Esophagus muscularis mucosa (tissue), 4 donors: ENCODE measurements around the gene CRISPLD2. TPM values are rescaled to one million over a fixed set of nuclear protein-coding genes. Genes with fewer than 3 reads are reported as not detected.

Experiments
- DNase-seq: peaks from one replicate; pipeline ENCODE4 v3.0.0-alpha.2; 2017; ENCODE audit errors: extremely low spot score
- H3K27ac ChIP-seq, 4 donors: fragments of 200-600 bp; sonication (generic); replicated peaks in 1 of 4; 1 replicate in 3 of 4; 2 replicates in 1 of 4; pipeline ENCODE4 v1.5.1; 2016 to 2019; ENCODE audit warnings: mild to moderate bottlenecking in 1 of 4
- H3K27me3 ChIP-seq, 4 donors: fragments of 200-600 bp; sonication (generic); one replicate each; pipeline versions ENCODE4 v1.5.1 to v1.6.0; 2016 to 2019
- H3K36me3 ChIP-seq, 4 donors: fragments of 200-600 bp; sonication (generic); one replicate each; pipeline ENCODE4 v1.5.1; 2016 to 2019
- H3K4me1 ChIP-seq, 4 donors: fragments of 200-600 bp; sonication (generic); one replicate each; pipeline ENCODE4 v1.5.1; 2016 to 2019
- H3K4me3 ChIP-seq, 4 donors: fragments of 200-600 bp; sonication (generic); 1 replicate in 2 of 4; 2 replicates in 2 of 4; pipeline ENCODE4 v1.5.1; 2016 to 2019; ENCODE audit warnings: mild to moderate bottlenecking in 4 of 4, moderate library complexity in 1 of 4
- H3K9me3 ChIP-seq, 4 donors: fragments of 200-600 bp; sonication (generic); 1 replicate in 3 of 4; 2 replicates in 1 of 4; pipeline ENCODE4 v1.5.1; 2016 to 2019
- EP300 ChIP-seq: sonication (generic); formaldehyde crosslinking; IDR thresholded peaks from one replicate; pipeline ENCODE4 v1.6.1; 2017; ENCODE audit warnings: antibody characterized with exemption
- POLR2A ChIP-seq: fragments of 450-650 bp; IDR thresholded peaks from one replicate; pipeline ENCODE4 v1.6.1; 2017; ENCODE audit warnings: antibody characterized with exemption, moderate library complexity, mild to moderate bottlenecking, low read depth
- POLR2AphosphoS5 ChIP-seq, 2 donors: sonication (generic); formaldehyde crosslinking; IDR thresholded peaks; one replicate each; pipeline ENCODE4 v1.6.1; 2017; ENCODE audit warnings: antibody characterized with exemption in 2 of 2
- WGBS: methylation state at CpG from one replicate; pipeline ENCODE4 v1.1.5; 2018; 5-methylcytosine and 5-hydroxymethylcytosine counted together
- intact Hi-C: fragments of 100-400 bp; cut with DNase I; formaldehyde crosslinking; loops from one replicate; pipeline ENCODE4 v1.15.1; 2023
- total RNA-seq, 4 donors: library from RNA; depleted of rRNA; stranded (reverse); fragments of >200 nt; gene quantifications; one replicate each; pipeline versions ENCODE4 v1.1.0 to v1.2.1, GENCODE V29; 2016
- TF ChIP-seq, protein P1 (sequence below), 3 experiments: fragments of 200-600 bp in 2 of 3; fragments of 450-650 bp in 1 of 3; sonication (generic) in 2 of 3; IDR thresholded peaks; one replicate each; pipeline ENCODE4 v1.5.1; 2017 to 2019; ENCODE audit warnings: antibody characterized with exemption in 3 of 3, mild to moderate bottlenecking in 2 of 3, moderate library complexity in 1 of 3

The CRISPLD2 gene
- 100 to 1,000 TPM; 230 to 568 (median 289) TPM for total RNA-seq

DNA sequence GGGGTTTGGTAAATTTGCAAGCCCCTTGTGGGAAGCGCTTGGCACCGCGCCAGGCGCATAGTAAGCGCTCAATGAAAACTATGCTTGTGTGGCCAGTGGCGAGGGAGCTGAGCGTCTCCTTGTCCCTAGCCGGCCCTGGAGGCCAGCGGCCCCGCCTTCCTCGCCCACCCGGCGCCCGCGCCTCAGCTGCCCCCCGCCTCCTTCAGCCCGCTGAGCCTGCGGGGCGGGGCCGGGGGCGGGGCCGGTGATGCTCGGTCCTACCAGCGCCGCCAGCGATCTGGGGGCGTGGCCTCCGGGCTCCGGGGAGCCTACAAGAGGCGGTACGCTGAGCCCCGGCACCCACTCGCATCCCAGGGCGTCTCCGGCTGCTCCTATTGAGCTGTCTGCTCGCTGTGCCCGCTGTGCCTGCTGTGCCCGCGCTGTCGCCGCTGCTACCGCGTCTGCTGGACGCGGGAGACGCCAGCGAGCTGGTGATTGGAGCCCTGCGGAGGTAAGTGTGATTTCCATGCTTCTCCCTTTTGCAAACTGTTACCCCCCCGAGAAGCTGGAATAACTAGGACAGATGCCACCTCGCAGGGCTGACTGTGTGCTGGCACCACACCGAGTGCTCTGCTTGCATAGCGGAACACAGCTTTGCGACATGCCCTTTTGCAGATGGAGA is at the start of gene CRISPLD2:
Gene CRISPLD2 (plus strand): TSS at position 342 of the 661 bp plus-strand sequence. CDS start 18,511 bp downstream, outside the sequence.
- no peaks in the 10 kb centered on the region for H3K9me3 ChIP-seq
- H3K4me1 ChIP-seq: peaks cover 19 to 45% (median 38%) of the 10 kb centered on the region in 4 donors
- H3K4me3 ChIP-seq: peak within 1 kb of the TSS; percentile 70 to 95 (median 76)
- peak within 1 kb of the TSS; percentile 94 to 97 (median 96) for H3K27ac ChIP-seq
- DNase-seq: peak; percentile 98
- H3K36me3 ChIP-seq: peaks cover 0 to 5% (median 0%) of the 10 kb centered on the region in 4 donors
- H3K27me3 ChIP-seq: peaks cover 0 to 10% (median 0%) of the 10 kb centered on the region in 4 donors
- TF ChIP-seq, protein P1, sequence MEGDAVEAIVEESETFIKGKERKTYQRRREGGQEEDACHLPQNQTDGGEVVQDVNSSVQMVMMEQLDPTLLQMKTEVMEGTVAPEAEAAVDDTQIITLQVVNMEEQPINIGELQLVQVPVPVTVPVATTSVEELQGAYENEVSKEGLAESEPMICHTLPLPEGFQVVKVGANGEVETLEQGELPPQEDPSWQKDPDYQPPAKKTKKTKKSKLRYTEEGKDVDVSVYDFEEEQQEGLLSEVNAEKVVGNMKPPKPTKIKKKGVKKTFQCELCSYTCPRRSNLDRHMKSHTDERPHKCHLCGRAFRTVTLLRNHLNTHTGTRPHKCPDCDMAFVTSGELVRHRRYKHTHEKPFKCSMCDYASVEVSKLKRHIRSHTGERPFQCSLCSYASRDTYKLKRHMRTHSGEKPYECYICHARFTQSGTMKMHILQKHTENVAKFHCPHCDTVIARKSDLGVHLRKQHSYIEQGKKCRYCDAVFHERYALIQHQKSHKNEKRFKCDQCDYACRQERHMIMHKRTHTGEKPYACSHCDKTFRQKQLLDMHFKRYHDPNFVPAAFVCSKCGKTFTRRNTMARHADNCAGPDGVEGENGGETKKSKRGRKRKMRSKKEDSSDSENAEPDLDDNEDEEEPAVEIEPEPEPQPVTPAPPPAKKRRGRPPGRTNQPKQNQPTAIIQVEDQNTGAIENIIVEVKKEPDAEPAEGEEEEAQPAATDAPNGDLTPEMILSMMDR (IDR thresholded peaks at IDR 0.05): no peak
- peak in 1 of 2 donors; percentile 99 for TF ChIP-seq POLR2AphosphoS5 (IDR thresholded peaks at IDR 0.05)
- peak; percentile 97 for TF ChIP-seq POLR2A
- intact Hi-C loops: no loop called here
- WGBS: 10% methylated on average over 13 of the region's 53 CpGs

GRCh38 chr16:84773312-84773711 is 46.5 kb upstream of the CRISPLD2 start:
- H3K27ac ChIP-seq: peak overlapping the region in 3 of 4 donors; percentile 11 to 44 (median 38)
- H3K9me3 ChIP-seq: no peaks in the 10 kb centered on the region
- H3K4me3 ChIP-seq: no peak overlapping the region
- WGBS: 88% methylated on average over 10 of the region's 10 CpGs
- intact Hi-C loops: no loop called here
- H3K4me1 ChIP-seq: peaks cover 0 to 11% (median 3%) of the 10 kb centered on the region in 4 donors
- peaks cover 33 to 97% (median 88%) of the 10 kb centered on the region in 4 donors for H3K36me3 ChIP-seq
- TF ChIP-seq, protein P1 (IDR thresholded peaks at IDR 0.05): no peak
- TF ChIP-seq POLR2AphosphoS5 (IDR thresholded peaks at IDR 0.05): no peak
- no peak for TF ChIP-seq POLR2A
- no peak for TF ChIP-seq EP300
- H3K27me3 ChIP-seq: no peaks in the 10 kb centered on the region
- DNase-seq: no peak

DNA sequence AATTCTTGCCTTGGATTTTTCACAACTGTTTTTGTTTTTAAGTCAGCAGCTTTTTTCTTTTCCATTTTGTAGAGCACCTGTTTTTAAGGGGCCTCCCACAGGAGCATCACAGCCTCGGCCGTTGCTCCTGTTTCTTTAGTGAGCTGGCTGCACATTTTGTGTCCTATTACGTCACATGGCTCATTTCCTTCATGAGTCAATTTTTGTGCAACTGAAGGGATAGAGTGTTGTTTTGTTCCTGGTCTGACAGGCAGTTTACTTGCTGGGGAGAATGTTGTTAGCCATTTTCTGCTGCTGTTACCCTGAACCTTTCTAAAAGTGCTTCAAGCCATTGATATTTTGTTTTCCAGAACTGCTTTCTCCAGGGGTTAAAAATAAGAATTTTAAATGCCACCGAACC is 45.0 kb upstream of the CRISPLD2 start:
- Histone ChIP-seq H3K27me3 (no peaks in the 10 kb centered on the region), H3K36me3 (peaks cover 25 to 97% (median 87%) of the 10 kb centered on the region in 4 donors), H3K4me3 (peak overlapping the region in 2 of 4 donors; percentile 10 to 43), H3K27ac (peak overlapping the region; percentile 38 to 64 (median 56)), H3K9me3 (no peaks in the 10 kb centered on the region), H3K4me1 (peaks cover 0 to 11% (median 3%) of the 10 kb centered on the region in 4 donors)
- WGBS: 73% methylated on average over 4 of the region's 4 CpGs
- DNase-seq: no peak
- intact Hi-C loops: no loop called here
- TF ChIP-seq POLR2AphosphoS5 (IDR thresholded peaks at IDR 0.05) (peak; percentile 59 to 87), POLR2A (peak; percentile 8), EP300 (no peak)
- TF ChIP-seq, protein P1 (IDR thresholded peaks at IDR 0.05): no peak

DNA sequence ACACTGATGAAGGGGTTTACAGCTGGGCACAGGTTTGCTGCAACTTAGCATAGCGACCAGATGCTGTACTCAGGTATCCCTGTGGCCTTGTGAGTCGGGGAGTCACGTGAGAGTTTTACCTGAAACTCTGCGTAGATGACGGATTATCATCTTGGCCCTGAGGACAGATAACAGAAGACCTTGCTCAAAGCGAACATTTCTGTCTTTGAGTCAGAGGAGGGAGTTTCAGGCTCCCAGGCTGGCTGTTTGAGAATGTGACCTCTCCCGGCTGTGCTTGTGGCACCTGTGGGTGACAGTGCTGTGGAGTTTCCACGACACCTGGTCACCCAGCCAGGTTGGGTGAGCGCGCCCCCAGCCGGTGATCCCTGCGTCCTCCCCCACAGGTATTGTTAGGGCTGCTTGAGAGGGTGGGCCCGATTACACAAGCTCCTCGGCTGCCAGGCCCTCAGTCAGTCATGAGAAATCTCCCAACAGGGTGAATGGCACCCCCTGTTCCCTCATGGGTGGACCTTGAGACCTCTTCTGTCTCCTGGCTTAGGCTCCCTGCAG is 44.4 kb upstream of the CRISPLD2 start:
- TF ChIP-seq, protein P1 (IDR thresholded peaks at IDR 0.05): no peak
- TF ChIP-seq POLR2A (no peak), EP300 (no peak), POLR2AphosphoS5 (IDR thresholded peaks at IDR 0.05) (no peak)
- Histone ChIP-seq H3K36me3 (peaks cover 24 to 96% (median 89%) of the 10 kb centered on the region in 4 donors), H3K9me3 (no peaks in the 10 kb centered on the region), H3K4me1 (peaks cover 0 to 11% (median 3%) of the 10 kb centered on the region in 4 donors), H3K27me3 (no peaks in the 10 kb centered on the region), H3K27ac (peak overlapping the region; percentile 25 to 64 (median 56)), H3K4me3 (peak overlapping the region in 3 of 4 donors; percentile 0 to 43 (median 10))
- intact Hi-C loops: no loop called here
- DNase-seq: no peak
- WGBS: 93% methylated on average over 9 of the region's 14 CpGs
